Small intestine (tissue), 7 donors: ENCODE data around the gene GRM2. TPM values are rescaled to one million over a fixed set of nuclear protein-coding genes. Genes with fewer than 3 reads are reported as not detected.

Experiments
- DNase-seq, 2 donors: peaks; one replicate each; pipeline versions ENCODE4 v3.0.0 to v3.0.0-alpha.2; 2013
- FAIRE-seq: peaks from 2 replicates; lab custom pipeline; 2012; peaks lifted over from hg19 to GRCh38; lab: Jason Lieb, UNC
- H3K27ac ChIP-seq, 3 donors: one replicate each; pipeline ENCODE4 v1.5.1; 2013; ENCODE audit warnings: low read length in 2 of 3, mild to moderate bottlenecking in 2 of 3, control low read depth in 1 of 3, inconsistent platforms in 1 of 3, low read depth in 1 of 3, moderate library complexity in 1 of 3
- H3K27me3 ChIP-seq, 3 donors: one replicate each; pipeline ENCODE4 v1.6.1; 2013; ENCODE audit warnings: low read length in 3 of 3, inconsistent platforms in 1 of 3; ENCODE audit not compliant: control insufficient read depth in 3 of 3, insufficient read depth in 3 of 3
- H3K36me3 ChIP-seq, 3 donors: one replicate each; pipeline ENCODE4 v1.6.1; 2013; ENCODE audit warnings: low read length in 3 of 3, inconsistent platforms in 1 of 3, low read depth in 1 of 3, mild to moderate bottlenecking in 1 of 3, moderate library complexity in 1 of 3; ENCODE audit not compliant: control insufficient read depth in 3 of 3, insufficient read depth in 2 of 3
- H3K4me1 ChIP-seq, 3 donors: one replicate each; pipeline ENCODE4 v1.6.1; 2013; ENCODE audit warnings: low read length in 2 of 3, inconsistent platforms in 1 of 3, low read depth in 1 of 3, mild to moderate bottlenecking in 1 of 3, moderate library complexity in 1 of 3; ENCODE audit not compliant: control insufficient read depth in 3 of 3, insufficient read depth in 2 of 3
- H3K4me3 ChIP-seq, 3 donors: one replicate each; pipeline ENCODE4 v1.5.1; 2013; ENCODE audit warnings: low read length in 3 of 3, control low read depth in 1 of 3, inconsistent platforms in 1 of 3, low read depth in 1 of 3, mild to moderate bottlenecking in 1 of 3, moderate library complexity in 1 of 3
- H3K9me3 ChIP-seq, 2 donors: one replicate each; pipeline ENCODE4 v1.6.1; 2013; ENCODE audit warnings: low read depth in 1 of 2, low read length in 1 of 2; ENCODE audit not compliant: control insufficient read depth in 2 of 2, insufficient read depth in 1 of 2
- WGBS, 3 donors: extraction: QIAGEN DNeasy Blood & Tissue Kit; methylation state at CpG; one replicate each; pipeline ENCODE4 v1.1.7; 2013; 5-methylcytosine and 5-hydroxymethylcytosine counted together
- polyA plus RNA-seq, 4 donors: library from polyadenylated mRNA; stranded (reverse) in 3 of 4; unstranded in 1 of 4; fragments of 200-250 nt in 3 of 4; fragments of 120-200 nt in 1 of 4; gene quantifications; one replicate each; pipeline versions ENCODE4 v1.2.1 to v1.2.3, GENCODE V29; 2013
- donor health status: healthy with polysubstance abuse.
- donor health status: control.
- donor health status: control.
- donor health status: Bipolar disorder and iron deficiency.
- donor health status: healthy.

The GRM2 gene
- polyA plus RNA-seq, 4 donors: 0.07 to 0.18 TPM; not detected in 2

DNA sequence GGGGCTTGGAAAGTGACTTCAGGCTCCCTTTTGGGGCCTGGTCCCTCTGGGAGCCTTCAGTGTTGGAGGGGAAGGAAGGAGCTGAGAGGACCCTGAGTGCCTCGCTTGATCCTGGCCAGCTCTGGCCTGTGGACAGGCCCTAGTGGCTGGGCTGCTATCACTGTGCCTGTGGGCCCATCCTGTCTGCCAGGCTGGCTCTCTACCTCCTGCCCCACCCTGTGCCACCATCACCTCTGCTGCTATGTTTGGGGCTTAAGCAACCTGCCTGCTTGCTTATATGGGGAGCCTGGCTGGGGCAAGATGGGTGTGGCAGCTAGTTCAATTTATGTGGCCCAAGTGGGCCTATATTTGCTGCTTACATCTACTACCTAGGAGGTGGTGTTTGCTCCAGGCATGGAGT, 28.7 kb upstream of the GRM2 start:
- Histone ChIP-seq H3K36me3 (peaks cover 0 to 69% (median 2%) of the 10 kb centered on the region in 3 donors), H3K4me3 (no peak overlapping the region), H3K4me1 (peaks cover 0 to 4% (median 0%) of the 10 kb centered on the region in 3 donors), H3K27me3 (no peaks in the 10 kb centered on the region), H3K27ac (no peak overlapping the region), H3K9me3 (no peaks in the 10 kb centered on the region)
- WGBS, 3 donors: 87 to 100% (median 92%) methylated on average over 1 of the region's 1 CpG
- FAIRE-seq: no peak
- no peak for DNase-seq

DNA sequence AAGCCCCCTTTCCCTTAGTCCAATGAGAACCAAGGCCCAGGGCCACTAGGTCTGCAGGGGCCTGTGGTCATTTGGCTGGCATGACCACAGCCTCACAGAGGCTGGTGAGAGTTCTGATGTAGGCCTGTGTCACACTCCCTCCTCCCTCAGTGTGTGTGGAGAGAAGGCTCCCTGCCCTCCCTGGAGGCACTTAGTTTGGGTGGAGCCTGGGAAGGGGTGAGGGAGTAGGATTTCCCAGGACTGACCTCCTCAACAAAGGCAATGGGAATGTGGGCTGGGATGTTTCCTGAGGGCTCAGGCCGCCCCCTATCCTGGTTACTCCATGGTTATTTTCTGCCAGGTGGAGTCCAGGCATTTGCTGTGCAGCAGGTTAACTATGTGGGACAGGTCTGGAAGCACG, 28.2 kb upstream of the GRM2 start:
- Histone ChIP-seq H3K4me3 (no peak overlapping the region), H3K36me3 (peaks cover 0 to 71% (median 2%) of the 10 kb centered on the region in 3 donors), H3K9me3 (no peaks in the 10 kb centered on the region), H3K4me1 (peaks cover 0 to under 1% (median 0%) of the 10 kb centered on the region in 3 donors), H3K27ac (no peak overlapping the region), H3K27me3 (no peaks in the 10 kb centered on the region)
- FAIRE-seq (no peak), DNase-seq (no peak)
- 83 to 87% (median 85%) methylated on average over 2 of the region's 2 CpGs for WGBS, 3 donors

DNA sequence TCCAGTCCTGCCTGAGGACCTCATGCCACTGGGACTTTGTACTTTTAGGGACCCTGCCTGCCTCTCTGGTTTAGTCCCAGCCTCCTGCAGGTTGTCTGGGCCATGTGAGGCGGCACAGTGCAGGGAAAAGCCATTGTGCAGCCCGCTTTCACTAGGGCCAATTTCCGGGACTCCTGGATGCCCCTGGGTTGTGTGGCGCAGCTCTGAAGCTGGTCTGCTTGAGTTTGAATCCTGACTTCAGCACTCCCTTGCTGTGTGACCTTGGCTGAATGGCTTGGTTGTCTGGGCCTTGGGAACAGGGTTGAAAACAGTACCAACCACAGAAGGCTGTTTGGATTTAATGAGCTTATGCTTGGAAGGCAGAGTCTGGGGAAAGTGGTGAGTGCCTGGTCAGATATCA, 27.6 kb upstream of the GRM2 start:
- no peak overlapping the region for H3K27ac ChIP-seq
- no peaks in the 10 kb centered on the region for H3K27me3 ChIP-seq
- H3K4me1 ChIP-seq: no peaks in the 10 kb centered on the region
- H3K9me3 ChIP-seq: no peaks in the 10 kb centered on the region
- no peak for DNase-seq
- WGBS, 3 donors: 96 to 100% (median 99%) methylated on average over 4 of the region's 4 CpGs
- H3K4me3 ChIP-seq: no peak overlapping the region
- peaks cover 0 to 72% (median 2%) of the 10 kb centered on the region in 3 donors for H3K36me3 ChIP-seq
- no peak for FAIRE-seq

DNA sequence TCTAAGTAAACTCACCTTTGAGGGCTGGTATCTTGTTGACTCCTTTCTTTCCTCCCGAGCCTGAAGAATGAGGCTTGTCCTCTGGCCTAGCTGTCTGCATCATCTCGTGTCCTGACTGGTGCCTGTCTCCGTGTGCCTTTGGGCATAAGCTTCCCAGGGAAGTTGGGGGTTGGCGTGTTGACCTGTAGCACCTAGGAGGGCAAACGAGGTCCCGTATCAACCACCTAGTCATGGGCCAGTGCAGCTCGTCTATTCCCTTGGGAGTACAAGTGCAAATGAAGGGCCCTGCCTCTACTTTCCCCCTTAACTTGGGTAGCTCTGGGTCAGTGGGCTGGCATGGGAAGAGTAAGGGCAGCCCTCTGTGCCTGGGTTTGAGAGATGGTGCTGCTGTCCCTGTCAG, 27.1 kb upstream of the GRM2 start:
- WGBS, 3 donors: 81 to 84% (median 83%) methylated on average over 7 of the region's 7 CpGs
- H3K9me3 ChIP-seq: no peaks in the 10 kb centered on the region
- no peaks in the 10 kb centered on the region for H3K27me3 ChIP-seq
- H3K27ac ChIP-seq: no peak overlapping the region
- H3K36me3 ChIP-seq: peaks cover under 1 to 72% (median 5%) of the 10 kb centered on the region in 3 donors
- H3K4me3 ChIP-seq: no peak overlapping the region
- H3K4me1 ChIP-seq: no peaks in the 10 kb centered on the region
- no peak for DNase-seq
- no peak for FAIRE-seq

DNA sequence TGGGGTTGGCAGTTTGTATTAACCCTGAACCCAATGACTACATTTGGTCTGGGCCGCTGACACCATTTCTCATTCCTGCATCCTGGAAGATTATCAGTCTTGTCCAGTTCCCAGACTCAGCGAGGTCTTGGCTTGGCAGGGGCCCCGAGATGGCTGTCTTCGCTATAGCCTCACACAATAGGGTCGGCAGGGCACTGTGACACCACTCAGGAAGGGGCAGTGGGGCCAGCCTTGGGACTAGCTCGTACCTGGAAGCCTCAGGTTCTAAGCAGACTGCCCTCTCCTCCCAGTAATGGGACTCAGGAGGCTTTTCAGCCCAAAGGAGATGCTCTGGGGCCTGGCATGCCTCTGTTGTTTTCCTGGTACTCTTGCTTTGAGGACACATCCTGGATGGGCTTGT, 26.7 kb upstream of the GRM2 start:
- 84 to 90% (median 89%) methylated on average over 6 of the region's 6 CpGs for WGBS, 3 donors
- H3K27me3 ChIP-seq: no peaks in the 10 kb centered on the region
- no peak overlapping the region for H3K4me3 ChIP-seq
- FAIRE-seq: no peak
- no peaks in the 10 kb centered on the region for H3K4me1 ChIP-seq
- H3K36me3 ChIP-seq: peaks cover 4 to 71% (median 5%) of the 10 kb centered on the region in 3 donors
- DNase-seq: no peak
- no peak overlapping the region for H3K27ac ChIP-seq
- H3K9me3 ChIP-seq: no peaks in the 10 kb centered on the region

DNA sequence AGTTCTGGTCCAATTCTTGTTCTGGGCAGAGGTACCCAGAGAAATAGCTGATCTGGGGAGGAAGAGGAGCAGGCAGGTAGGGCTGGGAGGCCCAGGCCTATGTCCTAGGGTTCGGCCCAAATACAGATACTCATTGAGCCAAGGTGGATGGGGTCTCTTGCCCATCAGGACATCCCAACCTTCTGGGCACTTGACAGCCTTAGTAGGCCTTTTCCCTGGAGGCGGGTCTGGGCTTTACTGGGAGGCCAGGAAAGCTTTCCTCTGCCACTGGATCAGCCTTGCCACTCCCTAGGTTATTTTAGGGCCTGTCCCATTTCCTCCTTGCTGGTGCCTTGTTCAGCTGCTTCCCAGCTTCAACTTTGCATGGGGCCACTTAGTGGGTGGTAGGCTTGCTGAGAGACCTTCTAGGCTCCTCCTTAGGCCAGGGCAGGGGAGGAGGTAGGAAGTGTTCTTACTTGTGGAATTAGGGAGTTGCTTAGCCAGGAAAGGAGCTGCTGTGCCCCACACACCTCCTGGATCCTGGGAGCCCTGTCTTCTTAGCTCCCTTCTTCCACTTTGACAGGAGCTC, 26.1 kb upstream of the GRM2 start:
- DNase-seq (no peak), FAIRE-seq (no peak)
- peak overlapping the region in 1 of 3 donors; percentile 27 for H3K27ac ChIP-seq
- H3K27me3 ChIP-seq: no peaks in the 10 kb centered on the region
- 79 to 90% (median 86%) methylated on average over 2 of the region's 2 CpGs for WGBS, 3 donors
- no peaks in the 10 kb centered on the region for H3K9me3 ChIP-seq
- peaks cover 3 to 70% (median 4%) of the 10 kb centered on the region in 3 donors for H3K36me3 ChIP-seq
- H3K4me1 ChIP-seq: no peaks in the 10 kb centered on the region
- no peak overlapping the region for H3K4me3 ChIP-seq

DNA sequence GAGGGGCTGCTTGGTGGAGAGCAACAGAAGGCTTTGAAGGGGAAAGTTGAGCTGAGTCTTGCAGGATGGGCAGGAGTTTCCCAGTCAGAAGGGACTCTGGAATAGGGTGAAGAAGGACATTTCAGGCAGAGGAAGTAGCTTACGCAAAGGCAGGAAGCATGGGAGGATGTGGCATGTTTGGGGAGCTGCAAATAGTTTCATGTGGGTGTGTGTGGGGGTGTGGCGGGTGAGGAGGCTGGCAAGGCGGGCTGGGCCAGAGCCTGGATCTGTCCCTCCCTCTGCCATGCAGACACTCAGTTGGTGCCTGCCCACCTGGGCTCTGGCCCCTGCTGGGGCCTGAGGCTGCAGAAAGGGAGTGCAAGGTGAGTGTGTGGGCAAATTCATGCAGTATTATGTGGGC, 25.4 kb upstream of the GRM2 start:
- no peaks in the 10 kb centered on the region for H3K9me3 ChIP-seq
- no peak overlapping the region for H3K4me3 ChIP-seq
- H3K27ac ChIP-seq: no peak overlapping the region
- no peaks in the 10 kb centered on the region for H3K4me1 ChIP-seq
- FAIRE-seq (no peak), DNase-seq (peak in 1 of 2 donors; percentile 35)
- H3K36me3 ChIP-seq: peaks cover 3 to 70% (median 4%) of the 10 kb centered on the region in 3 donors
- no peaks in the 10 kb centered on the region for H3K27me3 ChIP-seq
- WGBS, 3 donors: 40 to 74% (median 54%) methylated on average over 3 of the region's 3 CpGs

DNA sequence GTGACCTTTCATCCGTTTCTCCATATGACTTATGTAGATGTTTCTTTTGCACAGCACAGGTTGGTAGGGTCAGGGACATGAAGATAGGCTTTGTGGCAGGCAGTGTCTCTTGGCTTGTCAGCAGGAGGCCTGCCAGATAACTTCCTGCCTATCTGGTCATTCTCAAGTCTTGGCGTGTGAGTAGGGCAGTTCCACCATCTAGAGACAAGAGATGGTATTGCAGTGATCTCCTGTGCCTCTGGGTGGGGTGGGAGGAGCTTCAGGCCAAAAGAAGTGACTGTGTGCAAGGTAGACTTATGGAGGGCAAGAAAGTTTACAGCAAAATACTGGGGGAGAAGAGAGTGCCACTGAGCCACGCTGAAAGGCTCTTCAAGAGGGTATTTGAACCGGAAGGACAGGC, 24.8 kb upstream of the GRM2 start:
- peaks cover 0 to under 1% (median 0%) of the 10 kb centered on the region in 3 donors for H3K4me1 ChIP-seq
- peaks cover 3 to 71% (median 4%) of the 10 kb centered on the region in 3 donors for H3K36me3 ChIP-seq
- WGBS, 3 donors: 24 to 36% (median 30%) methylated on average over 4 of the region's 4 CpGs
- DNase-seq (peak; percentile 84 to 85), FAIRE-seq (no peak)
- no peaks in the 10 kb centered on the region for H3K9me3 ChIP-seq
- H3K4me3 ChIP-seq: no peak overlapping the region
- H3K27me3 ChIP-seq: no peaks in the 10 kb centered on the region
- peak overlapping the region in 1 of 3 donors; percentile 32 for H3K27ac ChIP-seq

DNA sequence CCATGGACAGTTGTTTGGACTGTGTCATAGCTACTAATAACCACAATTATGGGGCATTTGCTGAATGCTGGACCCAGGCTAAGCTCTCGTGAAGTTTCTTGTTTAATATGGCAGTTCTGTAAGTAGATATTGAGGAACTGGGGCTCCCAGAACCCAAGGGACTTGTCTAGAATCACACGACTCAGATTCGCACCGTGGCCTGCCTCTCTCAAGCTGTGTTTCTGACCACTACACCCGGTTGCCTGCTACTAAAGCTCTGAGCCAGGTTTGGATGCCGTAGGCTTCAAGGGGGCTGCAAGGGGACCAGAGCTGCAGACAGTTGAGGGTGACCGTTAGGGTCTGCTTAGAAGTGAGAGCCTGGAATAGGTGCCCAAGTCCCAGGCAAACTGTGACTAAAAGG, 24.3 kb upstream of the GRM2 start:
- DNase-seq (no peak), FAIRE-seq (no peak)
- H3K4me1 ChIP-seq: peaks cover 0 to 2% (median 0%) of the 10 kb centered on the region in 3 donors
- no peak overlapping the region for H3K27ac ChIP-seq
- no peaks in the 10 kb centered on the region for H3K9me3 ChIP-seq
- peaks cover 3 to 71% (median 4%) of the 10 kb centered on the region in 3 donors for H3K36me3 ChIP-seq
- H3K4me3 ChIP-seq: no peak overlapping the region
- WGBS, 3 donors: 78 to 84% (median 81%) methylated on average over 7 of the region's 7 CpGs
- no peaks in the 10 kb centered on the region for H3K27me3 ChIP-seq
